Activated CD4-positive, alpha-beta T cell treated with anti-CD3 and anti-CD28 coated beads, Interleukin-2, Interleukin-4, amounts not matched to agents 100 ng/mL and 50 ng/mL, durations not matched to agents 16 hours and 8 hours (primary cell): ENCODE data around the gene LBH.
A peak's percentile ranks its signal among the peaks of the same experiment; 100 is the strongest.
"Not testable (repeated sequence)": the region's sequence is repeated elsewhere in the genome, so short reads cannot be mapped to it uniquely, and the experiment has no call there.

ENCODE experiments used
- DNase-seq: peaks from one replicate; pipeline ENCODE4 v3.0.0-alpha.2; 2020; ENCODE audit warnings: low spot score

LBH gene

GRCh38 chr2:30259071-30259470, 27.7 kb downstream of the LBH start:
- DNase-seq: no peak

DNA sequence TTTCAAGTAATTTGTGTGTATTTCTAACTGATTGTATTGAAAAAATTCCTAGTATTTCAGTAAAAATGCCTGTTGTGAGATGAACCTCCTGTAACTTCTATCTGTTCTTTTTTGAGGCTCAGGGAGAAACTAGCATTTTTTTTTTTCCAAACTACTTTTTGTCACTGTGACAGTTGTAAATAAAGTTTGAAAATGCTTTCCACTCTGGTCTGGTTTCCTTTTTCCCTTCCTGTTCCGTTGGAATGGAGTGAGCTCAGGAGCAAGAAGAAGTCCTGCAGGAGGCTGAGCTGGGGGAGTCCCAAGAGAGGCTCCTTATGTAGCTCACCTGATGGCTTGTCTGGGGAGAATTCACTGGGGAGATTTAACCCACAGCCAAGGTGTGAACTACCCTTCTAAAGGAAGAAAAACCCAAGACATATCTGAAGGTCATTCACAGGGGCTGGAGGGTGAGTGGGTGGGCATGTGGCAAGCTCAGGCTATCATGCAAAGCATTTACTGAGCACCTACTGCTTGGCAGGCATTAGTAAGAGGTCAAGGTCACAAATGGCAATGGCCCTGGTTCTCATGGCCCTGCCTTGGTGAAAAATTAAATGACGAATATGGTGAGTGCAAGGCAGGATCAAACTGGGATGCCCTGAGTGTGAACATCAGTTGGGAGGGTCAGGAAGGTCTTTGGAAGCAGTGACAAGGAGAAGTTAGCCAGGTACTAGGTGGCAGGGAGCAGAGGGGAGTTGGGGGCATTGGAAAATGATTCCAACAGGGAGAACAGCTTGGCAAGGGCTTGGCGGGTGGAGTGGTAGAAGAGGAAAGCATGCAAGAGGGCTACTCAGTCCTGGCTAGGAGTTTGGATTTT, 28.7 kb downstream of the LBH start:
- no peak for DNase-seq

DNA sequence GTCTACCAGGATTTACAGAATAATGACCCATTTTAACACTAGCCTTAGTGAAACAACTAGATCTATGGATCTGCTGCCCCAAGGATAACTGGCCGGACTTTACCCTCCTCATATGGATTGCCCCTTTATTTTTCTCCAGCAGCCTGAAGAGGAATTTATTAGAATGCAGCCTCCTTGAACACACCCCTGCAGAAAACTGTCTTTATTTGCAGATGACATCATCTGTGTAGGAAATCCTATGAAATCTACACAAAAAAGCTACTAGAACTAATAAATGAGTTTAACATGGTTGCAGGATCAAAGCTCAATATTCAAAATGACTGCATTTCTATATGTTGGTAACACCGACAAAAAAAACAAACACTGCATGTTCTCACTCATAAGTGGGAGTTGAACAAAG, 29.6 kb downstream of the LBH start:
- no peak for DNase-seq

- peak; percentile 63 for DNase-seq
Measured at GRCh38 chr2:30261695-30262211, 30.4 kb downstream of the LBH start.

DNA sequence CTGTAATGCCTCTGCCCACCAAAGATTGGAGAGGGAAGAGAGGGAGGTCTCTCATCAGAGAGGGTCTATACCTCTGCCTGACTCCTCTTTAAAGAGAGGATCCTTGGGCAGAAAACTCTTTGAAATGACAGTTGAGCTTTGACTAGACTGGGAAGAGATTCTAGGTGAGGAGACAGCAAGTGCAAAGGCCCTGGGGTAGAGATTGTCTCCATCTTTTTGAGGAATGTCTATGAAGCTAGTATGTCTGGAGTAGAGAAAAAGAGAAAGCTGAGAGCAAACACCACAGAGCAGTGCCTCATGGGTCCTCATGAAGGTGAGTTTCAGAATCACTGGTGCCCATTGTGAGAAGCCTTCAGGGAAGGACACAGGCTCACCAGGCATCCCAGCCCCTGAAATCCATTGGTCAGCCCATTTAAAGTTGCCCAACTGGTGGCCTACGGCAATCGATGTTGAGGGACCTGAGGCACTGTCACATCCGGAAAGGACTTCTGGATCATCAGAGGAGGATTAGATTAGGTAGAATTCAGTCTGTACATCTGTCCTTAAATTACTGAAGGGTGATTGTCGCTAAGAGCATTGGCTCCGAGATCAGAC, 31.5 kb downstream of the LBH start:
- no peak for DNase-seq

- no peak for DNase-seq
Measured at GRCh38 chr2:30264274-30264673, 32.9 kb downstream of the LBH start.

GRCh38 chr2:30265052-30266015, 34.0 kb downstream of the LBH start:
- DNase-seq: no peak

GRCh38 chr2:30266051-30266621, 34.8 kb downstream of the LBH start:
- peak; percentile 52 for DNase-seq

- no peak for DNase-seq
Measured at GRCh38 chr2:30266705-30267104, 35.4 kb downstream of the LBH start.

DNA sequence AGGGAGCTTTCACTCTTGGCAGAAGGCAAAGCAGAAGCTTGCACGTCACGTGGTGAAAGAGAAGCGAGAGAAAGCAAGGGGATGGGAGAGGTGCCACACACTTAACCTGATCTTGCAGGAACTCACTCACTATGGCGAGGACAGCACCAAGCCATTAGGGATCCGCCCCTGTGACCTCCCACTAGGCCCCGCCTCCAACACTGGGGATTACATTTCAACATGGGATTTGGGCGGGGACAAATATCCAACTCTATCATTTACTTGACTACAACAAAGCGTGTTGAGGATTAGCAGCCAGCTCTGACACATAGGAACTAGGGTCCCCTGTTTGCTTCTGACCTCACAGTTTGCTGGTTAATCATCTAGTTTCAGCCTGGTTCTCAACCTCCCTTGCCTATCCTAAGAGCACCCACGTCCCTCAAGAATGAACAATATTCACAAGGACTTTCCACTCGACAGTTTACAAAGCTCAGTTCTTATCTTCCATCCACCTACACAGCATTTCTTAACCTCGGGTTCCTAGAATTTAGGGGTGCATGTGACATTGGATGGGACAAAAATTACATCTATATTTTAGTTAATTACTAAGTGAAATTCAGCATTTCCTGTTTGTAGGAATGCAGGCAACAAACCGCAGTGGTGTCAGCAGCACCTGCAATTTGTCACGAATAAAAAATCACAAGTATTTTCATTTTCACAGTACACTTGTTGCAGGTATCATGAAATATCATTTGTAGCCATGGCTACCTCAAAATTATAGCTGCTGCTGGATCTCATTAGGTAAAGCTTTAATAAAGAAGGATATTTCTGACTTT, 36.0 kb downstream of the LBH start:
- DNase-seq: peak; percentile 61

DNA sequence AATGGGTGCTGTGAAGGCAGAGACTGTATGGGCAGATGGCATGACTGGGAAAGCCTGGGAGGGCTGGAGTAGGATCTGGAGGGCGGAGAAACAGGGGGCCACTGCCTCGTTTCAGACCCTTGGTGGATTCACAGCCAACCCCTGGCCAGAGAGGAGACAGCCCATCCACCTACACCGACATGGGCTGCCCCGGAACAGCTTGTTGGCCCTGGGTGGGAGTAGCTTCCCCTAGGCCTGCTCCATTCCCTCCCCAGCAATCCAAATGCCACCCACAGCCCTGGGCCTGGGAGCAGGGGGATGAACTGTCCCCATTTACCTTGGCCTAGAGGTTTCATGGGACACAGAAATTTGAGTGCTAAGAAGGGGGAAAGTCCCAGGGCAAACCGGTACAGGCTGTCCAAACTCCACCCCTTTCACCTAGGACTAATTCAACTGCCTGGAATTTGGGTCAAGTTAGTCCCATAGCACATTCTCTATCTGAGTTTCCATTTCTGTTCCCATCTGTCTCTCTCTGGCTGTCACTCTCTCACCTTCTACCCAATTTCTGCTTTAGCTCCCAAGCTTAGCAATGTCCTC, 37.0 kb downstream of the LBH start:
- no peak for DNase-seq

- DNase-seq: not testable (repeated sequence)
Measured at GRCh38 chr2:30269114-30269770, 37.9 kb downstream of the LBH start.

- no peak for DNase-seq
Measured at GRCh38 chr2:30269771-30270145, 38.4 kb downstream of the LBH start.

GRCh38 chr2:30270166-30270565, 38.8 kb downstream of the LBH start:
- no peak for DNase-seq

DNA sequence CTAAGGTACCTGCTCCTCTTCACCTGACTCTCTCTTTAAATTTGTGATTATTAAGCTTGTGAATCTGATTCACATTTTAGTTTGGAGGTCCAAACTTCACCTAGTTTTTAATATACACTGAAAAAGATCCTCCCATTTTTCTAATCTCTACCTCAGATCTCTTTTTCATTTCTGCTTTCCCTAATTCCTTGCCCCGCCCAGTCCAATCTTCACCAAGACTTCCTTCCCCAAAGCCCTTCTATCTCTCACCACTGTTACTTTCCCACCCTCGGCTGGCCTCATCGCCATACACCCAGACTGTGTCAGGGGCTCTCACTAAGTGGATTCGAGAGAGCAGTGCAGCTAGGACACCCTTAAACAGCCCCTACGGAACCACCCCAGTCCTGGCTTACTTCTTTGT, 40.0 kb downstream of the LBH start:
- DNase-seq: no peak

GRCh38 chr2:30272286-30272685, 41.0 kb downstream of the LBH start:
- no peak for DNase-seq

- peak; percentile 25 for DNase-seq
Measured at GRCh38 chr2:30272761-30273573, 41.6 kb downstream of the LBH start.

DNA sequence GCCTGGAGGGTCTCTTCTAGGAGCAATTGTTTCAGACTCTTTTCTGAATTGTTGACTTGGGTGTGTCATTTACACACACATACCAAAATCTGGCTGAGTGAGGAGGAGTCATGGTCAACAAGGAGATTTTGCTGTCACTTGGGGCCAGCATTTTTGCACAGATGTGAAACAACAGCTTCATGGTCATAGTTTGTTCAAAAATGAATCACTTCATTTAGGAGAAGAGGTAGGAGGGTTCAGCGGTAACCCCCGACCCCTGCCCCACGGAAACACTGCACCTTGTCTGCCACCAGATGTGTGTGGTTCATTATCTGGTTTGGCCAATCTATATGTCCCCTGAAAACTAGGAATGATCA, 42.2 kb downstream of the LBH start:
- no peak for DNase-seq

GRCh38 chr2:30275256-30275655, 43.9 kb downstream of the LBH start:
- no peak for DNase-seq
